Measurements from ENCODE around the gene ERCC2. TPM values are rescaled to one million over a fixed set of nuclear protein-coding genes. Genes with fewer than 3 reads are reported as not detected.

The ERCC2 gene
- total RNA-seq (45.4 and 69.1 TPM in 2 replicates), polyA plus RNA-seq (19.2 and 28.2 TPM in 2 replicates)

DNA sequence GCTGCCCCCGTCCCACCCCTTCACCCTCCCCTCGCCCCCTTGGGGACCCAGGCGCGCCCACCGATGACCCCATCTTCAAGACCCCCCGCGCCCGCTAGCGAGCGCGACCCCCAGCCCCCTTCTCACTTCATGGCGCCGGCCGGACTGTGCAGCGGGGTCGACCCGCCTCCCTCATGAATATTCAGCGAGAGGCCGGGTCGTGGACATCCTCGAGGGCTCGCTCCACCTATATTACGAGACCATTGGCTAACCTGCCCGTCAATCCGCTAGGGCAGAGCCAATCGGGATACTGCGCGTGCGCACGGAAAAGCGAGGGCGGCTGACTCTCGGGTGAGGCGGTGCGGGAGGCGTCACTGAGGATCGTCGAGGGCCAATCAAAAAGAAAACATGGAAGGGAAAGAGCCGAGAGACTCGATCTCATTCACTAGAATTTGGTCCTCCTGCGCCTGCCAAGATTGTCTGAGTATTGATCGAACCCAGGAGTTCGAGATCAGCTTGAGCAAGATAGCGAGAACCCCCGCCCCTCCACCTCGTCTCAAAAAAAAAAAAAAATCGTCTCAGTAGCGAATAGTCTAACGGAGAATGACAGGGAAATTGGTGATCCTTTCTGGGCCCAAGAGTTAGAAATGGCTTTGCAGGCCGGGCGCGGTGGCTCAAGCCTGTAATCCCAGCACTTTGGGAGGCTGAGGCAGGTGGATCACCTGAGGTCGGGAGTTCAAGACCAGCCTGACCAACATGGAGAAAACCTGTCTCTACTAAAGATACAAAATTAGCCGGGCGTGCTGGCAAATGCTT, at the start of gene ERCC2:
Gene ERCC2, minus strand, starts transcription at position 164 of the 795 bp plus-strand sequence. Its CDS starts 33 bp downstream, at position 131.
- no peaks in the 10 kb centered on the region for H3K9me3 ChIP-seq (ENCODE audit: low read depth)

DNA sequence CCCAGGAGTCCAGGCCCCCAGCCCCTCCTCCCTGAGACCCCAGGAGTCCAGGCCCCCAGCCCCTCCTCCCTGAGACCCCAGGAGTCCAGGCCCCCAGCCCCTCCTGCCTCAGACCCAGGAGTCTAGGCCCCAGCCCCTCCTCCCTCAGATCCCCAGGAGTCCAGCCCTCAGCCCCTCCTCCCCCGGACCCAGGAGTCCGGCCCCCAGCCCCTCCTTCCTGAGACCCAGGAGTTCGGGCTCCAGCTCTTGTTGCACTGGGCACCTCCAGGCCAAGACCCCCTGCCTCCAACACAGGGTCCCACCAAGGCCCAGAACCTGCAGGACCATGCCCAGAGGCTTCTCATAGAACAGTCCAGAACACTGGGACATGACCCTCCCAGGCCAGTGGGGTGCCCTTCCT, 49.5 kb upstream of the ERCC2 start:
- no peaks in the 10 kb centered on the region for H3K27me3 ChIP-seq
- H3K36me3 ChIP-seq = peaks cover 20% of the 10 kb centered on the region
- H3K4me3 ChIP-seq = no peak overlapping the region
- peak overlapping the region; percentile 23 for H3K27ac ChIP-seq
- TF ChIP-seq, protein P1, sequence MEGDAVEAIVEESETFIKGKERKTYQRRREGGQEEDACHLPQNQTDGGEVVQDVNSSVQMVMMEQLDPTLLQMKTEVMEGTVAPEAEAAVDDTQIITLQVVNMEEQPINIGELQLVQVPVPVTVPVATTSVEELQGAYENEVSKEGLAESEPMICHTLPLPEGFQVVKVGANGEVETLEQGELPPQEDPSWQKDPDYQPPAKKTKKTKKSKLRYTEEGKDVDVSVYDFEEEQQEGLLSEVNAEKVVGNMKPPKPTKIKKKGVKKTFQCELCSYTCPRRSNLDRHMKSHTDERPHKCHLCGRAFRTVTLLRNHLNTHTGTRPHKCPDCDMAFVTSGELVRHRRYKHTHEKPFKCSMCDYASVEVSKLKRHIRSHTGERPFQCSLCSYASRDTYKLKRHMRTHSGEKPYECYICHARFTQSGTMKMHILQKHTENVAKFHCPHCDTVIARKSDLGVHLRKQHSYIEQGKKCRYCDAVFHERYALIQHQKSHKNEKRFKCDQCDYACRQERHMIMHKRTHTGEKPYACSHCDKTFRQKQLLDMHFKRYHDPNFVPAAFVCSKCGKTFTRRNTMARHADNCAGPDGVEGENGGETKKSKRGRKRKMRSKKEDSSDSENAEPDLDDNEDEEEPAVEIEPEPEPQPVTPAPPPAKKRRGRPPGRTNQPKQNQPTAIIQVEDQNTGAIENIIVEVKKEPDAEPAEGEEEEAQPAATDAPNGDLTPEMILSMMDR (IDR thresholded peaks at IDR 0.05; ENCODE audit: low read depth, low read length) = no peak
- DNase-seq (ENCODE audit: low read depth in 1 of 2, low spot score in 1 of 2) = no peak
- H3K4me1 ChIP-seq (ENCODE audit: low read depth) = peaks cover 11% of the 10 kb centered on the region
- no peaks in the 10 kb centered on the region for H3K9me3 ChIP-seq (ENCODE audit: low read depth)

More for the DNA sequence above, at the start of gene ERCC2:
- no peaks in the 10 kb centered on the region for H3K27me3 ChIP-seq
- DNase-seq (ENCODE audit: low read depth in 1 of 2, low spot score in 1 of 2) = peak; percentile 98 to 99
- H3K36me3 ChIP-seq = no peaks in the 10 kb centered on the region
- peak within 1 kb of the TSS; percentile 61 for H3K4me3 ChIP-seq
- TF ChIP-seq, protein P1 (IDR thresholded peaks at IDR 0.05; ENCODE audit: low read depth, low read length) = no peak
- H3K4me1 ChIP-seq (ENCODE audit: low read depth) = no peaks in the 10 kb centered on the region
- peak within 1 kb of the TSS; percentile 80 for H3K27ac ChIP-seq

DNA sequence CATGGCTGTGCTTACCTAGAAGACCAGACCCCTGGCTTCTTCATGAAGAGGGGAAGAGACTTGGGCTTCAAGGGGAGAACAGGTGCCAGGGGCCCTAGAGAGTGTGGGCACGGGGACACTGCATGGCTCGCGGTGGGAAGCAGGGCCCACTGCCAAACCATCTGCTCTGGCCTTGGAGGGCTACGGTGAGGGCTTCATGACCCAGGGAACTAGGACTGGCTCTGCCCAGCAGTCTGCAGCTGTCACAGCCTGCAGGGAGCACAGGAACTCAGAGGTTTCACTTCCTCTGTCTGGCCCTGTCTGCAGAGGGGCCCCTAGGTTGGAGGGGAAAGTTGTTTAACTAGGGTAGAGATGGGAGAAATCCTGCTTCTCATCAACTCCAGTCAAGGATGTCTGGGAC, 49.0 kb upstream of the ERCC2 start:
- Histone ChIP-seq H3K27ac (peak overlapping the region; percentile 23), H3K27me3 (no peaks in the 10 kb centered on the region), H3K36me3 (peaks cover 20% of the 10 kb centered on the region), H3K4me1 (ENCODE audit: low read depth) (peaks cover 7% of the 10 kb centered on the region), H3K9me3 (ENCODE audit: low read depth) (no peaks in the 10 kb centered on the region), H3K4me3 (no peak overlapping the region)
- TF ChIP-seq, protein P1 (IDR thresholded peaks at IDR 0.05; ENCODE audit: low read depth, low read length) = no peak
- DNase-seq (ENCODE audit: low read depth in 1 of 2, low spot score in 1 of 2) = no peak

DNA sequence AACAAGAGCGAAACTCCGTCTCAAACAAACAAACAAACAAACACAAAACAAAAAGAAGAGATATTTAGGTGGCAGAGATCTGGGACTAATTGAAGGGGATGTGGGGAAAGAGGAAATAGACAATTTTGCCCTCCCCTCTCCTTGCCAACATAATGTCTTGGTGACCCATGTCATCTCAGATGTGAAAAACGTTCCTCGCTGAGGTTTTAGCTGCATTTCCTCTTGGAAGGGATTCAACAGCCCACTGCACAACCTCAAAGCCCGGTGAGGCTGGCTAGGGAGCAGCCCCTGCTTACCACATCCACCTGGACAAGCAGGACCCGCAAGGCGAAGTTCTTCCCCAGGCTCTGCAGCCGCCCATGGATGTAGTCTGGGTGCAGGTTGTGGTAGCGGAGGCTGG, 48.4 kb upstream of the ERCC2 start:
- peaks cover 26% of the 10 kb centered on the region for H3K36me3 ChIP-seq

DNA sequence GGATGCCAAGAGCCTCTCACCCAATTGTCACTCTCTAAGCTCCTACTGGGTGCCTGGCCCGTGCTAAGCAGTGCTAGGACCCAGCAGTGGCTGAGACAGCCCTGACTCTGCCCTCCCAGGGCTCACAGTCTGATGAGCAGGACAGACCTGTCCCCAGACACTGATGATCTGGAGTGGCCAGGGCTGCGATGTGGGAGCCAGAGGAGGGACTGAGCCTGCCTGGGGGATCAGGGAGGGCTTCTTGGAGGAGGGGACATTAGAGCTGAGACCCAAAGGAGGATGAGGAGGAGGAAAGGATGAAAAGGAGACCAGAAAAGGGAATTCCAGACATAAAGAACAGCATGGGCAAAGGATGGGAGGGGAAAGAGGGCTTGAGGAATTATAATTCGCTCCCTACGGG, 46.8 kb upstream of the ERCC2 start:
- Histone ChIP-seq H3K4me3 (no peak overlapping the region), H3K9me3 (ENCODE audit: low read depth) (no peaks in the 10 kb centered on the region), H3K27me3 (no peaks in the 10 kb centered on the region), H3K4me1 (ENCODE audit: low read depth) (no peaks in the 10 kb centered on the region), H3K36me3 (peaks cover 29% of the 10 kb centered on the region), H3K27ac (no peak overlapping the region)
- no peak for DNase-seq (ENCODE audit: low read depth in 1 of 2, low spot score in 1 of 2)
- TF ChIP-seq, protein P1 (IDR thresholded peaks at IDR 0.05; ENCODE audit: low read depth, low read length) = no peak

More for the DNA sequence above, 48.4 kb upstream of the ERCC2 start:
- Histone ChIP-seq H3K27ac (no peak overlapping the region), H3K9me3 (ENCODE audit: low read depth) (no peaks in the 10 kb centered on the region), H3K4me1 (ENCODE audit: low read depth) (peaks cover 4% of the 10 kb centered on the region), H3K4me3 (no peak overlapping the region), H3K27me3 (no peaks in the 10 kb centered on the region)
- TF ChIP-seq, protein P1 (IDR thresholded peaks at IDR 0.05; ENCODE audit: low read depth, low read length) = no peak
- no peak for DNase-seq (ENCODE audit: low read depth in 1 of 2, low spot score in 1 of 2)

Data from cardiac muscle cell (in vitro differentiated cells and primary cell).